Measurements from ENCODE around the gene NOXRED1. TPM values are rescaled to one million over a fixed set of nuclear protein-coding genes. Genes with fewer than 3 reads are reported as not detected.

Gene NOXRED1
- total RNA-seq, 1 experiment from 2014 or later, result 0.10 TPM

- intact Hi-C loops (cut with micrococcal nuclease; ENCODE audit: unreplicated experiment) (no loop called here), in situ Hi-C loops (cut with HindIII; ENCODE audit: low pct_unique_long_range_greater_than_20kb, low sequenced_read_pairs) (no loop called here)
- Histone ChIP-seq H3K27ac (ENCODE audit: low read length) (no peak overlapping the region), H3K27me3 (ENCODE audit: control insufficient read depth, insufficient read depth, low read length) (no peaks in the 10 kb centered on the region), H3K9me3 (ENCODE audit: control insufficient read depth, insufficient read depth, low read depth, low read length) (no peaks in the 10 kb centered on the region), H3K4me1 (ENCODE audit: control insufficient read depth, insufficient read depth, low read length) (no peaks in the 10 kb centered on the region), H3K36me3 (ENCODE audit: control insufficient read depth, insufficient read depth, low read length) (no peaks in the 10 kb centered on the region), H3K4me3 (ENCODE audit: low read depth in 2 of 2, low read length in 2 of 2) (no peak overlapping the region)
- CTCF ChIA-PET, result no interaction called here
- BruUV-seq (replicated peaks), result no TSS peak
- TF ChIP-seq TCF7L2 (IDR thresholded peaks at IDR 0.05; ENCODE audit: low read depth, low read length) (no peak), POLR2AphosphoS5 (IDR thresholded peaks at IDR 0.05; ENCODE audit: low read depth, low read length) (no peak), REST (IDR thresholded peaks at IDR 0.05; ENCODE audit: insufficient read depth in 1 of 2, low read depth in 2 of 2, low read length in 1 of 2) (no peak), SIN3A (IDR thresholded peaks at IDR 0.05; ENCODE audit: borderline replicate concordance, insufficient read depth, low read depth, low read length) (no peak)
- TF ChIP-seq, protein P1, sequence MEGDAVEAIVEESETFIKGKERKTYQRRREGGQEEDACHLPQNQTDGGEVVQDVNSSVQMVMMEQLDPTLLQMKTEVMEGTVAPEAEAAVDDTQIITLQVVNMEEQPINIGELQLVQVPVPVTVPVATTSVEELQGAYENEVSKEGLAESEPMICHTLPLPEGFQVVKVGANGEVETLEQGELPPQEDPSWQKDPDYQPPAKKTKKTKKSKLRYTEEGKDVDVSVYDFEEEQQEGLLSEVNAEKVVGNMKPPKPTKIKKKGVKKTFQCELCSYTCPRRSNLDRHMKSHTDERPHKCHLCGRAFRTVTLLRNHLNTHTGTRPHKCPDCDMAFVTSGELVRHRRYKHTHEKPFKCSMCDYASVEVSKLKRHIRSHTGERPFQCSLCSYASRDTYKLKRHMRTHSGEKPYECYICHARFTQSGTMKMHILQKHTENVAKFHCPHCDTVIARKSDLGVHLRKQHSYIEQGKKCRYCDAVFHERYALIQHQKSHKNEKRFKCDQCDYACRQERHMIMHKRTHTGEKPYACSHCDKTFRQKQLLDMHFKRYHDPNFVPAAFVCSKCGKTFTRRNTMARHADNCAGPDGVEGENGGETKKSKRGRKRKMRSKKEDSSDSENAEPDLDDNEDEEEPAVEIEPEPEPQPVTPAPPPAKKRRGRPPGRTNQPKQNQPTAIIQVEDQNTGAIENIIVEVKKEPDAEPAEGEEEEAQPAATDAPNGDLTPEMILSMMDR (IDR thresholded peaks at IDR 0.05), result no peak
- POLR2A ChIA-PET, result no interaction called here
- no peak for DNase-seq (ENCODE audit: low read depth, low spot score)
- no peak for ATAC-seq
These were observed 69.7 kb downstream of the NOXRED1 start for GRCh38 chr14:77353469-77354141.

GRCh38 chr14:77347751-77348150 is 75.6 kb downstream of the NOXRED1 start:
- Histone ChIP-seq H3K4me3 (ENCODE audit: low read depth in 2 of 2, low read length in 2 of 2) (no peak overlapping the region), H3K36me3 (ENCODE audit: control insufficient read depth, insufficient read depth, low read length) (no peaks in the 10 kb centered on the region), H3K27ac (ENCODE audit: low read length) (no peak overlapping the region), H3K27me3 (ENCODE audit: control insufficient read depth, insufficient read depth, low read length) (no peaks in the 10 kb centered on the region), H3K9me3 (ENCODE audit: control insufficient read depth, insufficient read depth, low read depth, low read length) (no peaks in the 10 kb centered on the region), H3K4me1 (ENCODE audit: control insufficient read depth, insufficient read depth, low read length) (no peaks in the 10 kb centered on the region)
- in situ Hi-C loops (cut with HindIII; ENCODE audit: low pct_unique_long_range_greater_than_20kb, low sequenced_read_pairs) (no loop called here), intact Hi-C loops (cut with micrococcal nuclease; ENCODE audit: unreplicated experiment) (no loop called here)
- CTCF ChIA-PET, result no interaction called here
- POLR2A ChIA-PET, result no interaction called here
- no peak for DNase-seq (ENCODE audit: low read depth, low spot score)
- BruUV-seq (replicated peaks), result no TSS peak
- TF ChIP-seq SIN3A (IDR thresholded peaks at IDR 0.05; ENCODE audit: borderline replicate concordance, insufficient read depth, low read depth, low read length) (no peak), POLR2AphosphoS5 (IDR thresholded peaks at IDR 0.05; ENCODE audit: low read depth, low read length) (no peak), REST (IDR thresholded peaks at IDR 0.05; ENCODE audit: insufficient read depth in 1 of 2, low read depth in 2 of 2, low read length in 1 of 2) (no peak), TCF7L2 (IDR thresholded peaks at IDR 0.05; ENCODE audit: low read depth, low read length) (no peak)
- TF ChIP-seq, protein P1 (IDR thresholded peaks at IDR 0.05), result no peak
- no peak for ATAC-seq
